IMR-90 (cell line): ENCODE data around the gene KRTAP10-11. TPM values are rescaled to one million over a fixed set of nuclear protein-coding genes. Genes with fewer than 3 reads are reported as not detected.

Experiments used
- ATAC-seq: fragments of 200-7000 bp; cut with Tn5 transposase; 2 replicates; pipeline ENCODE4 v1.9.1; 2020; ENCODE audit warnings: low read depth, mild to moderate bottlenecking, moderate library complexity
- BruUV-seq: library from RNA; stranded (reverse); fragments of 400-500 nt; replicated peaks from 2 replicates; lab custom pipeline; 2021; lab: Mats Ljungman, UMichigan
- CTCF ChIA-PET: fragments of 300-600 bp; formaldehyde crosslinking; extraction: SDS; loops from one replicate; lab custom pipeline; 2021; ENCODE audit warnings: antibody characterized with exemption; lab: Yijun Ruan, JAX
- POLR2A ChIA-PET: fragments of 300-600 bp; sonication (Branson Sonifier 250); formaldehyde crosslinking; loops from one replicate; lab custom pipeline; 2022; ENCODE audit warnings: antibody characterized with exemption; ENCODE audit not compliant: unreplicated experiment; lab: Charles Lee
- DNase-seq: peaks from one replicate; pipeline ENCODE4 v3.0.0; 2013
- H2AFZ ChIP-seq: replicated peaks from 2 replicates; pipeline ENCODE3; 2013; ENCODE audit warnings: low read length, mild to moderate bottlenecking; ENCODE audit not compliant: poor library complexity
- H2AK5ac ChIP-seq: 2 replicates; pipeline ENCODE4 v1.6.1; 2013; ENCODE audit warnings: low read depth, low read length, inconsistent platforms
- H2AK9ac ChIP-seq: replicated peaks from 2 replicates; pipeline ENCODE3; 2013; ENCODE audit warnings: mild to moderate bottlenecking, low read depth, low read length, moderate library complexity; ENCODE audit not compliant: poor library complexity
- H2BK120ac ChIP-seq: 2 replicates; pipeline ENCODE4 v1.6.1; 2013; ENCODE audit warnings: low read depth, low read length, inconsistent platforms
- H2BK15ac ChIP-seq: 3 replicates; pipeline ENCODE4 v1.6.1; 2013; ENCODE audit warnings: low read depth, low read length, inconsistent platforms
- H2BK20ac ChIP-seq: 2 replicates; pipeline ENCODE4 v1.6.1; 2013; ENCODE audit warnings: low read depth, mild to moderate bottlenecking, inconsistent platforms, low read length, moderate library complexity
- H2BK5ac ChIP-seq: 2 replicates; pipeline ENCODE4 v1.6.1; 2013; ENCODE audit warnings: mild to moderate bottlenecking, low read depth, low read length, inconsistent platforms; ENCODE audit not compliant: poor library complexity, severe bottlenecking
- H3K14ac ChIP-seq: replicated peaks from 2 replicates; pipeline ENCODE4 v1.6.1; 2013; ENCODE audit warnings: low read depth, low read length, inconsistent platforms
- H3K18ac ChIP-seq: 2 replicates; pipeline ENCODE4 v1.6.1; 2013; ENCODE audit warnings: low read depth, low read length, control low read depth
- H3K23ac ChIP-seq: 2 replicates; pipeline ENCODE4 v1.6.1; 2013; ENCODE audit warnings: low read depth, low read length, inconsistent platforms
- H3K27ac ChIP-seq: 2 replicates; pipeline ENCODE4 v1.5.1; 2013; ENCODE audit warnings: mild to moderate bottlenecking, control low read depth, low read length; ENCODE audit not compliant: insufficient read depth
- H3K27me3 ChIP-seq: 2 replicates; pipeline ENCODE4 v1.6.1; 2013; ENCODE audit warnings: low read length; ENCODE audit not compliant: control insufficient read depth, insufficient read depth
- H3K36me3 ChIP-seq: 2 replicates; pipeline ENCODE4 v1.6.1; 2013; ENCODE audit warnings: low read length, mixed read lengths; ENCODE audit not compliant: control insufficient read depth, insufficient read depth
- H3K4ac ChIP-seq: 2 replicates; pipeline ENCODE4 v1.6.1; 2013; ENCODE audit warnings: low read depth, low read length, inconsistent platforms
- H3K4me1 ChIP-seq: 2 replicates; pipeline ENCODE4 v1.6.1; 2013; ENCODE audit warnings: low read length, mixed read lengths; ENCODE audit not compliant: control insufficient read depth, insufficient read depth
- H3K4me2 ChIP-seq: 2 replicates; pipeline ENCODE4 v1.6.1; 2013; ENCODE audit warnings: low read depth, mild to moderate bottlenecking, control low read depth, low read length, moderate library complexity
- H3K4me3 ChIP-seq: 2 replicates; pipeline ENCODE4 v1.5.1; 2013; ENCODE audit warnings: low read depth, mild to moderate bottlenecking, control low read depth, low read length, moderate library complexity; ENCODE audit not compliant: insufficient read depth
- H3K56ac ChIP-seq: 2 replicates; pipeline ENCODE4 v1.6.1; 2013; ENCODE audit warnings: low read length, inconsistent platforms; ENCODE audit not compliant: insufficient read depth; ENCODE audit errors: extremely low read depth
- H3K79me1 ChIP-seq, 2 experiments: 2 replicates each; pipeline ENCODE4 v1.6.1; 2013; ENCODE audit warnings: low read length in 2 of 2, inconsistent platforms in 1 of 2, low read depth in 1 of 2
- H3K9ac ChIP-seq: 2 replicates; pipeline ENCODE4 v1.6.1; 2013; ENCODE audit warnings: low read depth, low read length, control low read depth
- H3K9me1 ChIP-seq: 2 replicates; pipeline ENCODE4 v1.6.1; 2013; ENCODE audit warnings: low read length, inconsistent platforms; ENCODE audit not compliant: insufficient read depth
- H3K9me3 ChIP-seq: 2 replicates; pipeline ENCODE4 v1.6.1; 2013; ENCODE audit warnings: low read length; ENCODE audit not compliant: control insufficient read depth, insufficient read depth
- H4K20me1 ChIP-seq: 2 replicates; pipeline ENCODE4 v1.6.1; 2013; ENCODE audit warnings: low read length, inconsistent platforms; ENCODE audit not compliant: insufficient read depth
- H4K5ac ChIP-seq: 2 replicates; pipeline ENCODE4 v1.6.1; 2013; ENCODE audit warnings: mild to moderate bottlenecking, low read depth, low read length, control low read depth
- H4K8ac ChIP-seq, 2 experiments: 2 replicates each; pipeline ENCODE4 v1.6.1; 2013; ENCODE audit warnings: low read depth in 2 of 2, low read length in 2 of 2, control low read depth in 1 of 2, inconsistent platforms in 1 of 2
- H4K91ac ChIP-seq: 2 replicates; pipeline ENCODE4 v1.6.1; 2013; ENCODE audit warnings: low read depth, low read length, inconsistent platforms; ENCODE audit not compliant: insufficient read depth
- BHLHE40 ChIP-seq: fragments of 150-350 bp; IDR thresholded peaks from 2 replicates; pipeline ENCODE4 v1.6.1; 2016; ENCODE audit warnings: mild to moderate bottlenecking, low read depth, low read length
- CEBPB ChIP-seq: IDR thresholded peaks from 2 replicates; pipeline ENCODE4 v1.6.1; 2012; ENCODE audit warnings: low read depth, low read length, improper control_type of control experiment
- CHD1 ChIP-seq: IDR thresholded peaks from 2 replicates; pipeline ENCODE4 v1.6.1; 2012; ENCODE audit warnings: low read depth, low read length, improper control_type of control experiment
- FOS ChIP-seq: fragments of 150-350 bp; IDR thresholded peaks from 2 replicates; pipeline ENCODE4 v1.6.1; 2016; ENCODE audit warnings: low read depth, low read length
- MAFK ChIP-seq: IDR thresholded peaks from 2 replicates; pipeline ENCODE4 v1.6.1; 2012; ENCODE audit warnings: low read depth, low read length, improper control_type of control experiment
- MAZ ChIP-seq: IDR thresholded peaks from 2 replicates; pipeline ENCODE4 v1.6.1; 2012; ENCODE audit warnings: low read depth, mild to moderate bottlenecking, low read length, improper control_type of control experiment, moderate library complexity, borderline replicate concordance
- MXI1 ChIP-seq: IDR thresholded peaks from 2 replicates; pipeline ENCODE4 v1.6.1; 2012; ENCODE audit warnings: low read depth, mild to moderate bottlenecking, low read length, moderate library complexity, borderline replicate concordance
- NFE2L2 ChIP-seq: fragments of 150-350 bp; IDR thresholded peaks from 2 replicates; pipeline ENCODE4 v1.6.1; 2016; ENCODE audit warnings: low read depth, mild to moderate bottlenecking, low read length
- POLR2A ChIP-seq: IDR thresholded peaks from 2 replicates; pipeline ENCODE4 v1.6.1; 2012; ENCODE audit warnings: mild to moderate bottlenecking, low read depth, low read length
- RAD21 ChIP-seq: IDR thresholded peaks from 2 replicates; pipeline ENCODE4 v1.6.1; 2012; ENCODE audit warnings: low read length, improper control_type of control experiment
- RCOR1 ChIP-seq: IDR thresholded peaks from 2 replicates; pipeline ENCODE4 v1.6.1; 2012; ENCODE audit warnings: mild to moderate bottlenecking, low read length, improper control_type of control experiment; ENCODE audit not compliant: insufficient replicate concordance
- SMC3 ChIP-seq: fragments of 150-350 bp; IDR thresholded peaks from 2 replicates; pipeline ENCODE4 v1.6.1; 2016; ENCODE audit warnings: low read depth, mild to moderate bottlenecking, antibody characterized with exemption, low read length, moderate library complexity
- WGBS, 2 experiments: methylation state at CpG; one replicate each; pipeline versions ENCODE4 v1.1.5 to v1.1.7; 2013; ENCODE audit warnings: missing lambda C conversion rate in 2 of 2; ENCODE audit not compliant: insufficient read length in 1 of 2; ENCODE audit errors: extremely low coverage in 2 of 2; 5-methylcytosine and 5-hydroxymethylcytosine counted together
- dilution Hi-C: fragments of 300-500 bp; cut with HindIII; formaldehyde crosslinking; loops from one replicate; pipeline ENCODE4 v1.14.3; 2018; ENCODE audit warnings: low sequenced_read_pairs; ENCODE audit not compliant: unreplicated experiment
- in situ Hi-C: fragments of 300-500 bp; cut with MboI; formaldehyde crosslinking; loops from 3 replicates; pipeline ENCODE4 v1.14.3; 2019; ENCODE audit warnings: low sequenced_read_pairs, inconsistent platforms, mixed read lengths
- intact Hi-C: fragments of 100-400 bp; cut with micrococcal nuclease; formaldehyde crosslinking; loops from 2 replicates; pipeline ENCODE4 v1.10.0; 2022
- polyA plus RNA-seq, 3 experiments: library from polyadenylated mRNA; depleted of rRNA; stranded (reverse); fragments of >200 nt; gene quantifications; 2 replicates each; pipeline ENCODE4 v1.2.3, GENCODE V29; 2012; ENCODE audit warnings: low replicate concordance in 1 of 3
- total RNA-seq: library from RNA; depleted of rRNA; stranded (reverse); fragments of >200 nt; gene quantifications from 2 replicates; pipeline ENCODE4 v1.2.3, GENCODE V29; 2012
- TF ChIP-seq, protein P1 (sequence below): fragments of 150-350 bp; IDR thresholded peaks from 2 replicates; pipeline ENCODE4 v1.6.1; 2016; ENCODE audit warnings: low read depth, mild to moderate bottlenecking, low read length, moderate library complexity, borderline replicate concordance
- TF ChIP-seq, protein P2 (sequence below): conservative IDR thresholded peaks from 2 replicates; pipeline ENCODE4 v1.5.1; 2012; ENCODE audit warnings: mild to moderate bottlenecking, low read depth, low read length, improper control_type of control experiment

KRTAP10-11 gene
- total and polyA plus RNA-seq, 2 of the 4 experiments (the other 2 are of a cell fraction), result not detected

DNA sequence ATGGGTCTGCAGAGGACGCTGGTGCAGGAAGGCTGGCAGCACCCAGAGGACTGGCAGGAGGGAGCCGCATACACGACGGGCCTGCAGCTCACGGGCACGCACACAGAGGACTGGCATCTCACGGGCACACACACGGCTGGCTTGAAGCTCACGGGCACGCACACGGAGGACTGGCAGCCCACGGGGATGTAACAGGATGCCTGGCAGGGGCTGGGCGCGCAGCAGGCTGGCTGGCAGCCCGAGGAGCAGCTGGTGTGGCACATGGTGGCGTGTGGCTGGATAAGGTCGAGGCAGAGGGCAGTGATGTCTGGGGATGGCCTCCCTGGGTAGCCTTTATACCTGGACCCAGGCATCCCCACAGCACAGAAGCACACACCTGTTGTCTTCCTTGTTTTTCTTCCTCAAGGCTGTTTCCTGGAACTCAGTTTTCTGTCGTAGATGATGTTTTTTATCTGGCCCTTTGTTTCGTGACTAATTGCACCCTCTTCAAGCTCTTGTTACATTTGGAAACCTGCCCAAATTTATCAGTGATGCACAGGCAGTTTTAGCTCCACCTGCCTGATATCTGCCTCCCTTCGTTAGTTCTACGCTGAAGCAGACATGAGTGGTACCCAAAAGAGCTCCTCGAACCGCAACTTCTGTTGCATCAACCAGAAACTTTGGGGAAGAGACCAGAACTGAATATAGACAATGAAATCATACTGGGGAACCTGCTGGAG lies 35.8 kb downstream of the KRTAP10-11 start, which contains the start of gene KRTAP12-1:
Gene KRTAP12-1, minus strand, starts transcription at position 303 of the 719 bp plus-strand sequence. Its CDS starts 40 bp downstream, at position 263.
- Histone ChIP-seq H2AK9ac (no peak within 1 kb of the TSS), H2BK5ac (no peak within 1 kb of the TSS), H3K56ac (no peak within 1 kb of the TSS), H3K23ac (no peak within 1 kb of the TSS), H3K9me3 (no peaks in the 10 kb centered on the region), H2BK15ac (no peak within 1 kb of the TSS), H4K91ac (no peak within 1 kb of the TSS), H3K27me3 (peaks cover 30% of the 10 kb centered on the region), H2AFZ (no peak within 1 kb of the TSS), H3K4ac (no peak within 1 kb of the TSS), H3K9ac (no peak within 1 kb of the TSS), H3K14ac (no peak within 1 kb of the TSS), H2AK5ac (no peak within 1 kb of the TSS), H3K27ac (no peak within 1 kb of the TSS), H3K4me1 (no peaks in the 10 kb centered on the region), H3K9me1 (no peaks in the 10 kb centered on the region), H3K18ac (no peak within 1 kb of the TSS), H2BK120ac (no peak within 1 kb of the TSS), H3K4me2 (no peak within 1 kb of the TSS), H2BK20ac (no peak within 1 kb of the TSS), H3K36me3 (no peaks in the 10 kb centered on the region), H4K8ac (no peak within 1 kb of the TSS), H4K20me1 (no peaks in the 10 kb centered on the region), H4K5ac (no peak within 1 kb of the TSS), H3K4me3 (no peak within 1 kb of the TSS), H3K79me1 (no peaks in the 10 kb centered on the region)
- DNase-seq (no peak), ATAC-seq (no peak)
- CTCF ChIA-PET, result no interaction called here
- intact Hi-C loops (no loop called here), dilution Hi-C loops (no loop called here), in situ Hi-C loops (no loop called here)
- 61% methylated on average over 3 of the region's 23 CpGs; no CpG with 5 or more reads in 1 of the 2 experiments for WGBS, 2 experiments
- TF ChIP-seq CHD1, result no peak
- no peak for TF ChIP-seq MXI1
- TF ChIP-seq, protein P1, sequence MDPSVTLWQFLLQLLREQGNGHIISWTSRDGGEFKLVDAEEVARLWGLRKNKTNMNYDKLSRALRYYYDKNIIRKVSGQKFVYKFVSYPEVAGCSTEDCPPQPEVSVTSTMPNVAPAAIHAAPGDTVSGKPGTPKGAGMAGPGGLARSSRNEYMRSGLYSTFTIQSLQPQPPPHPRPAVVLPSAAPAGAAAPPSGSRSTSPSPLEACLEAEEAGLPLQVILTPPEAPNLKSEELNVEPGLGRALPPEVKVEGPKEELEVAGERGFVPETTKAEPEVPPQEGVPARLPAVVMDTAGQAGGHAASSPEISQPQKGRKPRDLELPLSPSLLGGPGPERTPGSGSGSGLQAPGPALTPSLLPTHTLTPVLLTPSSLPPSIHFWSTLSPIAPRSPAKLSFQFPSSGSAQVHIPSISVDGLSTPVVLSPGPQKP, result no peak
- TF ChIP-seq BHLHE40, result no peak
- no peak for TF ChIP-seq SMC3
- TF ChIP-seq CEBPB, result no peak
- no peak for TF ChIP-seq RAD21
- no peak for TF ChIP-seq FOS
- TF ChIP-seq NFE2L2, result no peak
- TF ChIP-seq, protein P2, sequence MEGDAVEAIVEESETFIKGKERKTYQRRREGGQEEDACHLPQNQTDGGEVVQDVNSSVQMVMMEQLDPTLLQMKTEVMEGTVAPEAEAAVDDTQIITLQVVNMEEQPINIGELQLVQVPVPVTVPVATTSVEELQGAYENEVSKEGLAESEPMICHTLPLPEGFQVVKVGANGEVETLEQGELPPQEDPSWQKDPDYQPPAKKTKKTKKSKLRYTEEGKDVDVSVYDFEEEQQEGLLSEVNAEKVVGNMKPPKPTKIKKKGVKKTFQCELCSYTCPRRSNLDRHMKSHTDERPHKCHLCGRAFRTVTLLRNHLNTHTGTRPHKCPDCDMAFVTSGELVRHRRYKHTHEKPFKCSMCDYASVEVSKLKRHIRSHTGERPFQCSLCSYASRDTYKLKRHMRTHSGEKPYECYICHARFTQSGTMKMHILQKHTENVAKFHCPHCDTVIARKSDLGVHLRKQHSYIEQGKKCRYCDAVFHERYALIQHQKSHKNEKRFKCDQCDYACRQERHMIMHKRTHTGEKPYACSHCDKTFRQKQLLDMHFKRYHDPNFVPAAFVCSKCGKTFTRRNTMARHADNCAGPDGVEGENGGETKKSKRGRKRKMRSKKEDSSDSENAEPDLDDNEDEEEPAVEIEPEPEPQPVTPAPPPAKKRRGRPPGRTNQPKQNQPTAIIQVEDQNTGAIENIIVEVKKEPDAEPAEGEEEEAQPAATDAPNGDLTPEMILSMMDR, result no peak
- no peak for TF ChIP-seq MAZ
- no peak for TF ChIP-seq POLR2A
- no peak for TF ChIP-seq RCOR1
- TF ChIP-seq MAFK, result no peak
- BruUV-seq, result no TSS peak
- POLR2A ChIA-PET, result no interaction called here
